Endothelial cell of hepatic sinusoid (primary cell): ENCODE results near the gene FPGS.

ENCODE experiments used
- in situ Hi-C: cut with HindIII; loops from 2 replicates; pipeline ENCODE4 v1.10.0; 2017; ENCODE audit warnings: low sequenced_read_pairs

Gene FPGS

DNA sequence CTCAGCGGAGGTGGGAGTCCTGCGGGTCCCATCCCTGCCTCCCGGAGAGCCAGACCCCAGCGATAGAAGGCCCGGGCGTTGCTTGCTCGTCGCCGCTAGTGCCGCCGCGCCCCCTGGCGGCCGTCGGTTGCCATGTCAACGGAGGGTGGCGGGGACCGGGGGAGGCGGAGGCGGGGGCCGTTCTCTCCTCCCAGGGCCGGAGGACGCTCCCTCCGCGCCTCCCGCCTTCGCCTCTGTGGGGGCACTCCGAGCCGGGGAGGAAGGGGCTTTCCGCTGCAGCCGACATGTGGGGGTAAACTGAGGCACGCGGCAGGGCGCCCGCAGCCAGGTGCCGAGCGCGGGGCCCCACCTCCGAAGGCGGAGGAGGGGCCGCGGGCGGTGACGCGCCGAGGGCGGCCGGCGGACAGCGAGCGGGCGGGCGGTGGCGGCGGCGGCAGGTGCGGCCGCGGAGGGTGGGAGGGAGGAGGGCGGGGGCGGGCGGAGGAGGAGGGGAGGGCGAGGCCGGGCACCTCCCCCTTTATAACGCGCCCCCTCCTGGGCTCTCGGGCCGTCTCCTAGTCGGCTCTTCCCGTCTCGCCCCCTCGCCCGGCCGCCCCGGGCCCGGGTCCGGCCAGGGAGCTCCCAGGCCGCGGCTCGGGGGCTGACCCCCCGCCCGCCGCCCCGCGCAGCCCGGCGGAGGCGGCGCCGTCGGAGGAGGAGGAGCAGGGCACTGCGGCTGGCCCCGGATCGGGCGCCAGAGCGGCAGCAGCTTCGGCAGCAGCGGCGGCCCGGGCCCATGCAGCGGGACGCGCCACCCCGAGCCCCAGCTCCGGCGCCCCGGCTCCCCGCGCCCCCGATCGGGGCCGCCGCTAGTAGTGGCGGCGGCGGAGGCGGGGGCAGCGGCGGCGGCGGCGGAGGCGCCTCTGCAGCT lies 17.4 kb upstream of the FPGS start:
- in situ Hi-C loops: no loop called here

DNA sequence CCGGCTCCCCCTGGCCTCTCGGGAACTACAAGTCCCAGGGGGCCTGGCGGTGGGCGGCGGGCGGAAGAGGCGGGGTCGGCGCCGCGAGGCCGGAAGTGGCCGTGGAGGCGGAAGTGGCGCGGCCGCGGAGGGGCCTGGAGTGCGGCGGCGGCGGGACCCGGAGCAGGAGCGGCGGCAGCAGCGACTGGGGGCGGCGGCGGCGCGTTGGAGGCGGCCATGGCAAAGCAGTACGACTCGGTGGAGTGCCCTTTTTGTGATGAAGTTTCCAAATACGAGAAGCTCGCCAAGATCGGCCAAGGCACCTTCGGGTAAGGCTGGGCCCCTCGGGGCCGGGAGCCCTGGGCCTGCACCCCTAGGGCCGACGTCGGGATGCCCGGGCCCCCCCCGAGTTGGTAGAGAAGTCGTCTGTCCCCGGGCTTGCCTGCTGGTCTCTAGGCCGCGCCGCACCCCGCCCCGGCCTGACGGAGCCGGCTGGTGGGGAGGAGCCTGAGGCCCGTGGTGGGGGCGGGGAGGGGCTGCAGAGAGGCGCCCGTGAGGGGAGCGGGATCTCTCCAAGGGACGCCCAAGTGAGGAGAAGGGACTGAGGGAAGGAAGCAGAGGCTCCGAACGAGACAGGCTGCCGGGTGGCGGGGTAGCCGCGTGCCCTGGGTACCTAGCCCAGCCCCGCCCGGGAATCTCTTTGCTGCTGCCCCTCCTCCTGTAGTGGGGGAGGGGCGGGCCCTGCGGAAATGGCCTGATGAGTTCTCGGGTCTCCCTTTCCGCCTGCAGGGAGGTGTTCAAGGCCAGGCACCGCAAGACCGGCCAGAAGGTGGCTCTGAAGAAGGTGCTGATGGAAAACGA lies 16.5 kb upstream of the FPGS start, which contains the start of gene CDK9:
CDK9 (plus strand) TSS at position 102 of the 840 bp plus-strand sequence; CDS start at position 217, 115 bp downstream.
- in situ Hi-C loops: no loop called here

DNA sequence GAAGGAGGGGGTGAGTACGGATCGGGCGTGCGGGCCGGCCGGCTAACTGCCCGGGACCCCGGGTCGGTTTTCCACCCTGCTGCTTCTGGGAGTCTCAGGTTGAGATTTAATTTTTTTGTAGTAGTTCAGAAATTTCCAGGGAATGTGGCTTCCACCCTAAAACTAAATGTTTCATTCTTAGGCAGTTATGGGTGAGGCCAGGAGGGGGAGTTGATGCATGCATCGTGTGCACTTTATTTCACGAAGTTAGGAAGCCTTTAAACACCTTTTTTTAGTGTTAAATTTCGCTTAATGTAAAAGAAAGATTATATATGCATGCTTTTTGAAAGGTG lies 15.9 kb upstream of the FPGS start:
- in situ Hi-C loops: no loop called here

DNA sequence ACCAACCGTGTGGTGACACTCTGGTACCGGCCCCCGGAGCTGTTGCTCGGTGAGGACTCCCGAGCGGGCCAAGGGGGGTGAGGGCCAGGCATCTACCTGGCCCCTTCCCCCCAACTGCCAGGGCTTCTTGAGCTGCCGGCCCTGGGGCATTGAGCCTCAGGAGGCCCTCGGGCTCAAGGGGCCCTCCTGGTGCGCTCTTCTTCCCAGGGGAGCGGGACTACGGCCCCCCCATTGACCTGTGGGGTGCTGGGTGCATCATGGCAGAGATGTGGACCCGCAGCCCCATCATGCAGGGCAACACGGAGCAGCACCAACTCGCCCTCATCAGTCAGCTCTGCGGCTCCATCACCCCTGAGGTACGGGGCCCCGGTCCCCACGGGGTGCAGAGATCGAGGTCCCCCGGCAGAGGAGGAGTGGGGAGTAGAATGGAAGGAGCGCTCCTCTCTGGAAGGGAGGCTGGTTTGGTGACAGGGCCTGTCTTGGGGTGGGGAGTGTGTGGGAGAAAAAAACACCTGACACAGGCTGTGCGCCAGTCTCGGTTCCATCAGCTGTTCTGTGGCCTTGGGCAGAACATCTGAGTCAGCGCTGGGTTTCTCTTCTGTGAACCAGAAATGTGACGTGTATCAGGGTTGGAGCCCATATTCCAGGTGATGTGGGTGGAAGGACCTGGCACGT lies 14.2 kb upstream of the FPGS start:
- in situ Hi-C loops: no loop called here

DNA sequence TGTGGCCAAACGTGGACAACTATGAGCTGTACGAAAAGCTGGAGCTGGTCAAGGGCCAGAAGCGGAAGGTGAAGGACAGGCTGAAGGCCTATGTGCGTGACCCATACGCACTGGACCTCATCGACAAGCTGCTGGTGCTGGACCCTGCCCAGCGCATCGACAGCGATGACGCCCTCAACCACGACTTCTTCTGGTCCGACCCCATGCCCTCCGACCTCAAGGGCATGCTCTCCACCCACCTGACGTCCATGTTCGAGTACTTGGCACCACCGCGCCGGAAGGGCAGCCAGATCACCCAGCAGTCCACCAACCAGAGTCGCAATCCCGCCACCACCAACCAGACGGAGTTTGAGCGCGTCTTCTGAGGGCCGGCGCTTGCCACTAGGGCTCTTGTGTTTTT lies 13.5 kb upstream of the FPGS start:
- in situ Hi-C loops: no loop called here

DNA sequence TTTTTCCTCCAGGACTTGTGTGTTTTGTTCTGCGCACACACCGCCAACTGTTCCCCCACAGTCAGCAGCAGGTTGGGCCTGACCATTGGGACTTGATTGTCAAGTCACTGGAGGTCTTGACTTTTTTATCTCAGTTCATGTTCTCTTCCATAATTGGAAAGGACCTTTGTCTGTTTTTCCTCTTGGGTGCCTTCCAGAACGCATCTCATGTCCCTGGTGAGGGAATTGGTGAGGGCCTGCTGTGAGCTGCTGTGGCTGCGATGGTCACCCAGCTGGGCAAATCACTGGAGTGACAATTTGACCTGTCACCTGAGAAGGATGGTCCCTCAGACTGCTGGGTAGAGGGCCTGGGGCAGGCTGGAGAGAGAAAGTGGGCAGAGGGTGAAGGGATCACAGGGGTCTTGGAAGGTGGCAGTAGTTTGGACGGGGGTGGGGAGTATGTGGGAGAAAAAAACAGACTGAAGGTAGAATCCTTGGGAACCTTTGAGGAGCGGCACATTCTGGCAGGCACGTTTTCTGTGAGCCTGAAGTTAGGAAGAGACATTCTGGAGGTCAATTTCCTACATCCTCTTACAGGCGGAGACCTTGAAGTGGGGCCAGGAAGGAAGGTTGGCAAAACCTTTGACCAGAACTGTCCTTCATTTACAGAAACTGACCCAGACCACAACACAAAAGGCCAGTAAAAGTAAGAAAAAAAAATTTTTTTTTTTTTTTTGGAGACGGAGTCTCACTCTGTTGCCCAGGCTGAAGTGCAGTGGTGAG lies 12.4 kb upstream of the FPGS start:
- in situ Hi-C loops: no loop called here

DNA sequence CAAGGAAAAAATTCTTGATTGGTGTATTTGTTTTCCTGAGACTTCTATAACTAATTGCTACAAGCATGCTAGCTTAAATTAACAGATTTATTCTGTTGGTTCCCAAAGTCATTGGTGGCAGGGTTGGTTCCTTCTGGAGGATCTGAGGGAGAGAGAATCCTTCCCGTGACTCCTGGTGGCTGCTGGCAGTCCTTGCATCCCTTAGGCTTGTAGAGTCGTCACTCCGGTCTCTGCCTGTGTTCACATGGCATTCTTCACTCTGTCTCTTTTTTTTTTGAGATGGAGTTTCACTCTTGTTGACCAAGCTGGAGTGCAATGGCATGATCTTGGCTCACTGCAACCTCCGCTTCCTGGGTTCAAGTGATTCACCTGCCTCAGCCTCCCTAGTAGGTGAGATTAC lies 11.6 kb upstream of the FPGS start:
- in situ Hi-C loops: no loop called here

DNA sequence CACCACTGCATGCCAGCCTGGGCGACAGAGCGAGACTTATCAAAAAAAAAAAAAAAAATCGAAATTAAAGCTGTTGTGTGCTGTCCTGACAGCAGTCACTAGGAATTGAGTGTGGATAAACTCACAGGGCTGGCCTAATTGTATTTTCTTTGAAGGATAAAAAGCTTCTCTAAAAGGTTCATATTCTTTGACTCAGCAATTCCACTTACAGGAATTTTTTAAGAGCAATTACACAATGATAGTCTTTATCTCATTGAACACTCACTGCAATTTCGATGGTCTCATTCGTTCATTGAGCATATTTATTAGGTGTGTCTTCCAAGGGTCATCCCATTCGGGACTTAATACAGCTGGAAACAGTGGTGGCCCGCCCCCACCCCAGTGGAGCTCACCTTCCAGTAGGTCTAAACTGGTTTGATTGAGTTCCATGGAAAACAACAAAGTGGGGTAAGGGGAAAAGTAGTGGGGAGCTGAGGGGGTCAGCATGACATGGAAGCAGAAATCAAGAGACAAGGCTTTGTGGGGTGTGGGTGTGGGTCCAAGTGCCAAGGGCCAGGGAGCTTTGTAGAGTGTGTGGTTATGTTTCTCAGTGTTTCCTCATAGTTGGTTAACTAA lies 10.2 kb upstream of the FPGS start:
- in situ Hi-C loops: no loop called here

DNA sequence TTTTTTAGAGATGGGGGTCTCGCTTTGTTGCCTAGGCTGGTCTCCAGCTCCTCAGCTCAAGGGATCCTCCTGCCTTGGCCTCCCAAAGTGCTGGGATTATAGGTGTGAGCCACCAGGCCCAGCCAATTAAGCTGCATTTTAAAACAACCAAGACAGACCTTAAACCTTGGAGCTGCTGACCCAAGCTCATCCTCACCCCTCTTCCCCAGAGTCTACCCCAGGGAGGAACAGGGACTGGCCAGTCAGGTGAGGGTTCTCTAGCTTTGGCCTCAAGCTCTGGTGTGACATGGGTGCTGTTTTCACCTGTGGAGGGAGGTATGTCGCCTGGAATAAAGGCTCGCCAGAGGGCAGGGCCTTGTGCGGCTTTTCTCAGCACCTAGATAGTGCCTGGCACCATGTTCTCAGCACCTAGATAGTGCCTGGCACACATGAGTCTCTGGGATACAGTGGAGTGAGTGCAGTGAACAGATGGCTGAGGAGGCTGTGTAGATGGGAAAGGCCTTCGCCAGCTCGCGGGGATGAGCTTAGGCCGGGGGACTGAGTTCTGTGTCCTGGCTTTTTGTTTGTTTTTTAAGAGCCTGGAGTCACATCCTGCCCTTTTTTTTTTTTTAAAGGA lies 9.5 kb upstream of the FPGS start:
- in situ Hi-C loops: no loop called here

DNA sequence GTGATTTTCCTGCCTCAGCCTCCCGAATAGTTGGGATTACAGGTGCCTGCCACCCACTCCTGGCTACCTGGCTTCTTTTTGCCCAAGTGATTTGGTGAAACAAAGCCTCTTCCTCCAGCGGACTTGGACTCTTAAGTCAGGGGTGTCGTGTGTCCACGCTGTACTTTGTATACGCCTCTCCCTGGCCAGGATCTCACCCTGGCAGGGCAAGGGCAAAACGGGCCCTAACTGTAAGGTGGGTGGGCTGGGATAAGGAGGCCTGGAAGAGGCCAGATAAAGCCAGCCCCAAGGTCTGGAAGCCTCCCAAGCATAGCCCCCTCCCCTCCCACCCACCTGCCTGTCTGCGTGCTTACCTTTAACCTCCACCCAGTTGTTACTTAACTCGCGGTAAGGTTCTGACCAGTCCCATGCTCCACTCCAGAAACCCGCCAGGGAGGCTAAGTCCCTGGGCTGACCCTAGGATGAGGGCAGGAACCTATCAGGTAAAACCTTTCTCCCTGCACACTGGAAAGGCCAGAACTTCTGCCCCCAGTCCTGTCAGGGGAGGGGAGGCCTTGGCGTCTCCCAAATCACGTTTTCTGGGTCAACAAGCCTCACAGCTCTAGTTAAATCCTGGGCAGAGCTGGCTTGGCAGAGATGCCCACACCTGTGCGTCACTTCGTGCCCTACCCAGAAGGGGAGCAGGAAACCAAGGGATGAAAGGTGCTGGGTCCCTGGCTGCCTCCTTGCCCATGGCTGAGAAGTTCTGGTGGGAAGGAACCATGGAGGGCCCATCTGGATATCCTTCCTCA lies 8.5 kb upstream of the FPGS start:
- in situ Hi-C loops: no loop called here

DNA sequence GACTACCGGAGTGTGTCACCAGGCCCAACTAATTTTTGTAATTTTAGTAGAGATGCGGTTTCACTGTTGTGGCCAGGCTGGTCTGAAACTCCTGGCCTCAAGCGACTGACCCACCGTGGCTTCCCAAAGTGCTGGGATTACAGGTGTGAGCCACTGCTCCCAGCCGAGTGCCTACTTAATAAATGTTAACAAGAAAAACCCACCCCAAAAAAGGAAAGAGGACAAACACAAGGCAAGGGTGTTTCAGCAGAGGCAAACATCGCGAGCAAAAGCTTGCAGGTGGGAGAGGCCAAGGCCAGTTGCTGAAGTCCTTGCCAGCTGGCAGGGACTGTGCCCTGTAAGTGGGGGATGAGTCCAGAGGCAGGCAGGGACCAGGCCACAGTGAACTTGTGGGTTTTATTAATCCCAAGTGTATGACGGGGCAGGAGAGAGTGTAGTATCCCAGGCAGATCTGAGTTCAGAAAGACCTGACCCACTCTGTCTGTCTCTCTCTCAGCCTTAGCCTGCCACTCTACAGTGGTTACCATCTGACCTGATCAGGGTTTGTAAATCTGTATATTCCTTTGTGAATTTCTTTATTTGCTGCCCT lies 6.4 kb upstream of the FPGS start:
- in situ Hi-C loops: no loop called here

DNA sequence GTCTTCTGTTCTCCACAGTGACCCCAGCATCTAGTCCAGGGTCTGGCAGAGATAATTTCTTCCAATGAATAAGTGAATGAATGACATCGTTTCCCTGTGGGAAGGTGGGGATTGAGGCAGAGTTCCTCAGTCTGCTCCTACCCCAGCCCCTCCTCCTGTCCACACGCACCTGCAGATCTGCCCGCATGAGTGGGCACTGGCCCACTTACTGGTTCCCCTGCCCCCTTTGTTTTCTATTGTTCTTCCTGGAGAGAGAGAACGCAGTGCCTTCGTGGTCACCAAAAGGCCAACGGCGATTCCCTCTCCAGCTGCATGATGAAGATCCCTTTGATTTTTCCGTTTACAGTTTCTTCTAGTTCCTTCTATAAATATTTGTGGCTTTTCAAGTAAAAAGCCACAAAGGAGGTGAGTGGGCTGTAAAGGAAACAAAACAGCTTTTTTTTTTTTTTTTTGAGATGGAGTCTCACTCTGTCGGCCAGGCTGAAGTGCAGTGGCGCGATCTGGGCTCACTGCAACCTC lies 5.8 kb upstream of the FPGS start:
- in situ Hi-C loops: no loop called here

DNA sequence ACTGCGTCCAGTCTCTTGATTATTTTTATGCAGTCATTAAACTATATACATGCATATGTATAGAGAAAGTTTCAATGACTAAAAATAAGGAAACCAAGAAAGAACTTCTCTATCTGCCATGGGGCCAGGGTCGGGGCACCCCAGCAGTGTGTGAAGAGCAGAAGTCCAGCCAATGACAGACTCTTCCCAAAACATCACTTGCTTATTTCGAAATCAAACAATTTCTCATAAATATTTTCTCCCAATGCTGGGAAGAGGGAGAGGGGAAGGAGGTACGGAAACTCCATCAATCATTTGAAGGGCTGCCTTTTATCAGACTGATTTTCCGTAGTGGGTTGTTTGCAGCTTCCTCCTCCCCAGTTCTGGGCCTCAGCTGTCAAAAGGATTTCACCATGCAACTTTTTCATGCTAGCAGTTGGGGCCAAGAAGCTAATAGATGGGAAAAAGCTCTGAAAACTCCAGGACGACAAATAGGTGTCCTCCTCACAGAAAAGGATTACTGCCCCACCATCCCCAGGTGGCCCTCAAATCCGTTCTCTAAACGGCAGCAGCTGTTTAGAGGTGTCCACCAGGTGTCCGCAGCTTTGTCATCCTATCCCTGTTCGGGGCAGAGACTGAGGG lies 617 bp upstream of the FPGS start:
- in situ Hi-C loops: no loop called here

DNA sequence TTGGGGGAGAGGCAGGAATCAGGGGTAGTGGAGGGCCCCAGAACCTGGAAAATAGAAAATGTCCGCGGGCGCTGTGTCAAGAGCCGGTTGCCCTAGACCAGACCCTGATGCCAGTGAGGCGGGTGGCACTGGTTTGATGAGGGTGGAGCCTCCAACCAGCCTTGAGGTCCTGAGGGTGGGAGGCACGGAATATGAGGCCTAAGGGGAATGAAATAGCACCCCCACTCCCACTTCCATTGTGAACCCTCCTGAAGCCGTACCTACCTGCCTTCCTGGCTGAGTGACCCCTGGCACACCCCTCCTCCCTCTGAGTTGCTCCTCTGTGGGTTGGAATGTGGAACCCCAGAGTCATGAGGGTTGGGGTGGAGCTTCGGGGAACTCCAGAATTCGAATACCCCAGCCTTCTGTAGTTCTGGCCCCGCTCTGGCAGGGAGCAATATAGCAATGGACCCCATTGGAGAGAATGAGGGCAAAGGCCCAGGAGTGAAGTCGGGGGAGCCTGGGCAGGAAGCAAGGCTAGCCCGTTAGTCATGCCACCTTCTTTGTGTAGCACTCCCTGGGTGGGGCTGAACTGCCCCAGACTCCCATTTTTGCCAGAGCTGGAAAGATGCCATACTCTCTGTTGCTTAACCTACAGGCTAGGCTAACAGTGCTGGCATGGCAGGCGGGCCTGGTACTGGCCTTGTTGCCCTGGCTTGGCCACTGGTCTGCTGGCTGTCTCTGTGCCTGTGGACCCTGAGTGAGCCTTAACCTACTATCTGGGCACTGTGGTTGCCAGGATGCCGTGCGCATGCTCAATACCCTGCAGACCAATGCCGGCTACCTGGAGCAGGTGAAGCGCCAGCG lies 1.0 kb downstream of the FPGS start:
- in situ Hi-C loops: no loop called here

DNA sequence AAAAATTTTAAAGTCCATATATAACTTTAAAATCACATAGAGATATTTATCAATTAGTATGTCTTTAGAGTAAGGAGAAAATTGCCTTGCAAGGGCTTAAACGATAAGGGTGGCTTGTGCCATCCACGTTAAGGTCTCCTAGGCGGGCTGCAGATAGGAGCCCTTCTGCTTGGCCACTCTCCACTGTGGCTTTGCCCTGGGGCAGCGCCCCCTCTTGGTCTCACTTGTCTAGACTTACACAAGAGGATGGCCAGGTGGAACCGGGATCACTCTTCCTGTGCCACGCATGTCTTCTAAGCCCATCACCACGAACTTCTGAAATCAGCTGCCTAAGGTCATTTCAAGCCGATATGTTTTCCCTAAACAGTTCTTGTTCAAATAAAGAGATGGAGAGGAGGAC lies 2.9 kb downstream of the FPGS start:
- in situ Hi-C loops: no loop called here

DNA sequence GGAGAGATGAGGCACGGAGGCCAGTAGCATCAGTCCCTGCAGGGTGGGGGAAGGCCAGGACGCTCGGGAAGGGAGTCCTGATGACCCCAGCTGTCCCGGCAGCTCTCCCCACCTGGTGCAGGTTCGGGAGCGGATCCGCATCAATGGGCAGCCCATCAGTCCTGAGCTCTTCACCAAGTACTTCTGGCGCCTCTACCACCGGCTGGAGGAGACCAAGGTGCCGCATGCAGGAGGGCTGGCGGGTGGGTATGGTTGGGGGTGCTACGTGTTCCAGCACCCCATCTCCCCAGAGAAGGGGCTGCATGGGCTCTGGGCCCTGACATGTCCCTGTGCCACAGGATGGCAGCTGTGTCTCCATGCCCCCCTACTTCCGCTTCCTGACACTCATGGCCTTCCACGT lies 4.2 kb downstream of the FPGS start:
- in situ Hi-C loops: no loop called here

DNA sequence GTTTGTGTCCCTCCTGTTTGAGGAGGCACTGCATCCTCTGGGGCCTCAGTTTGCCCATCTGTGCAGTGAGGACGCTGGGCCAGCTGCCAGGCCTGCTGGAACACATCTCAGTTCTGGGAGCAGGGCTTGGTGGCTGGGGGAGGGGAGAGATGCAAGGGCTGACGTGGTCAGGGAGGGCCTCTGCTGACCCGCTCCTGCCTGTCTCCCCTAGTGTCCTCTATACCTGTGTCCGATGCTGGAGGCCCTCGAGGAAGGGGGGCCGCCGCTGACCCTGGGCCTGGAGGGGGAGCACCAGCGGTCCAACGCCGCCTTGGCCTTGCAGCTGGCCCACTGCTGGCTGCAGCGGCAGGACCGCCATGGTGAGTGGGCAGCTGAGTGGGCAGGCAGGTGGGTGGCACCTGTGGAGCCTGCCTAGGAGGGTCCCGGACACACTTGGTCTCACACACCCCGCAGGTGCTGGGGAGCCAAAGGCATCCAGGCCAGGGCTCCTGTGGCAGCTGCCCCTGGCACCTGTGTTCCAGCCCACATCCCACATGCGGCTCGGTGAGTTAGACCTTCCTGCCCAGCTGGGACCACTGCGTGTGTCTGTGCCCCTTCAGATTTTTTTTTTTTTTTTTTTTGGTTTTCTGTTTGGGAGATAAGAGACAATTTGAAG lies 5.8 kb downstream of the FPGS start:
- in situ Hi-C loops: no loop called here
